IPS-20b (cell line): ENCODE measurements around the gene OR2V2.
"Not testable (repeated sequence)": the region's sequence is repeated elsewhere in the genome, so short reads cannot be mapped to it uniquely, and the experiment has no call there.

Experiments used
- H3K27ac ChIP-seq: one replicate; pipeline ENCODE4 v1.5.1; 2013; ENCODE audit warnings: low read length
- H3K27me3 ChIP-seq: 2 replicates; pipeline ENCODE4 v1.6.1; 2013; ENCODE audit warnings: mild to moderate bottlenecking, low read length, inconsistent platforms; ENCODE audit not compliant: insufficient read depth
- H3K36me3 ChIP-seq: 2 replicates; pipeline ENCODE4 v1.6.1; 2013; ENCODE audit warnings: low read depth, mild to moderate bottlenecking, inconsistent platforms, low read length, moderate library complexity; ENCODE audit not compliant: insufficient read depth
- H3K4me1 ChIP-seq: 2 replicates; pipeline ENCODE4 v1.6.1; 2013; ENCODE audit warnings: mild to moderate bottlenecking, control low read depth, inconsistent platforms, low read length, moderate library complexity; ENCODE audit not compliant: insufficient read depth
- H3K4me3 ChIP-seq: 2 replicates; pipeline ENCODE4 v1.5.1; 2013; ENCODE audit warnings: mild to moderate bottlenecking, low read length, inconsistent platforms
- H3K9ac ChIP-seq: 2 replicates; pipeline ENCODE4 v1.6.1; 2013; ENCODE audit warnings: low read depth, mild to moderate bottlenecking, inconsistent platforms, low read length, moderate library complexity
- H3K9me3 ChIP-seq: 2 replicates; pipeline ENCODE4 v1.6.1; 2013; ENCODE audit warnings: mild to moderate bottlenecking, low read depth, low read length, inconsistent platforms; ENCODE audit not compliant: insufficient read depth

The OR2V2 gene

DNA sequence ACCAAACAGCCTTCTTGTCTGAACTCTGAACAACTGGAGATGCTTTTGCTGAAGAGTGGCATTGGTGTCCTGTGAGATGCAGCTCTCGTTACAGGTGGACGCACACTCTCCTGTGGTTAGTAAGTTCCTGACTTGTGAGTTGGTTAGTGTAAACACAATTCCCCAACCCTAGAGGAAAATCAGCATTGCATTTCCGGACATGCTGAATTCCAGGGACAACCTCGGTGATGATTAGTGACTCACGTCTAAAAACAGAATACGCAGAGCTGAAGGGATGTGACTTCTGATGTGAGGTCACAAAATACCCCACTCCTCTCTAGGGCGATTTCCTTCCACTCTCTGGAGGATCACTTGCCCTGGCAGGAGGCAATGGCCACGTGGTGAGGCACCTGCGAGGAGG, 5.0 kb downstream of the OR2V2 start:
- Histone ChIP-seq H3K9me3 (no peaks in the 10 kb centered on the region), H3K4me3 (no peak overlapping the region), H3K36me3 (no peaks in the 10 kb centered on the region), H3K27me3 (peaks cover 26% of the 10 kb centered on the region), H3K4me1 (0 out of 2 replicates have a peak, but pooled peaks cover 3% of the 10 kb centered on the region), H3K27ac (no peak overlapping the region), H3K9ac (no peak overlapping the region)

- no peaks in the 10 kb centered on the region for H3K9me3 ChIP-seq
- H3K36me3 ChIP-seq: no peaks in the 10 kb centered on the region
- H3K4me3 ChIP-seq: no peak overlapping the region
- no peak overlapping the region for H3K27ac ChIP-seq
- peaks cover 21% of the 10 kb centered on the region for H3K27me3 ChIP-seq
- H3K4me1 ChIP-seq: 0 out of 2 replicates have a peak, but pooled peaks cover 3% of the 10 kb centered on the region
- no peak overlapping the region for H3K9ac ChIP-seq
These were observed 6.4 kb downstream of the OR2V2 start for GRCh38 chr5:181153814-181154213.

DNA sequence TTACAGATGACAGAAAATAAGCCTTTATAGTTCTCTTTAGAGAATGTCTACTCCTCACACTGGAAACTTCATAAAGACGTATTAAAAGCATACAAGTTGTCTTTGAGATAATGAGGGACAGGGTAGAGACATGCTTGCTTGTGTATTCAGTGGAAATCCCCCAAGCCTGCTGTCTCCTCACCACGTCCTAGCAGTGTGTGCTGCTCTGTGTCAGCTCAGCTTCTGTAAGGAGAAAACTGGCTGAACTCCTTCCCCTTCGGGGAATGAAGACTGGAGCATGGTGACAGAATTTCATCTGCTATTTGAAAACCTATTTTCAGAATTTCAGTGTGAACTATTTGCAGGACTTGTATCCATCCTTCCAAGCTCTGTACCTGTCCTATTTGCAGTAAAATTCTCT, 9.4 kb downstream of the OR2V2 start:
- H3K9ac ChIP-seq: no peak overlapping the region
- peaks cover 22% of the 10 kb centered on the region for H3K27me3 ChIP-seq
- H3K9me3 ChIP-seq: no peaks in the 10 kb centered on the region
- H3K4me1 ChIP-seq: peaks cover 9% of the 10 kb centered on the region; the same call in 1 of the 2 replicates
- no peak overlapping the region for H3K27ac ChIP-seq
- no peak overlapping the region for H3K4me3 ChIP-seq
- H3K36me3 ChIP-seq: no peaks in the 10 kb centered on the region

DNA sequence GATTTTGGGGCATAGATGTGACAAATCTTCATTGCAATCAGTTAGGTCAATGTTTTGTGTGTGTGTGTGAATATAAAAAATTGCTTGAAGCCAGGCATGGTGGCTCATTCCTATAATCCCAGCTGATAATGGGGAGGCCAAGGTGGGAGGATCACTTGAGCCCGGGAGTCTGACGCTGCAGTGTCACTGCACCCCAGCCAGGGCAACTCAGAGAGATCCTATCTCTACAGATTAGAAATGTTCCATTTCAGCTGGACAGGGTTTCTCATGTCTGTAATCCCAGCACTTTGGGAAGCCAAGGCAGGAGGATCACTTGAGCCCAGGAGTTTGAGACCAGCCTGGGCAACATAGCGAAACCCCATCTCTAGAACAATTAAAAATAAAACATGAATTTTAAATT, 11.5 kb downstream of the OR2V2 start:
- H3K27me3 ChIP-seq: peaks cover 39% of the 10 kb centered on the region
- peaks cover 9% of the 10 kb centered on the region; the same call in 1 of the 2 replicates for H3K4me1 ChIP-seq
- H3K27ac ChIP-seq: no peak overlapping the region
- no peak overlapping the region for H3K9ac ChIP-seq
- no peaks in the 10 kb centered on the region for H3K9me3 ChIP-seq
- H3K36me3 ChIP-seq: no peaks in the 10 kb centered on the region
- no peak overlapping the region for H3K4me3 ChIP-seq

DNA sequence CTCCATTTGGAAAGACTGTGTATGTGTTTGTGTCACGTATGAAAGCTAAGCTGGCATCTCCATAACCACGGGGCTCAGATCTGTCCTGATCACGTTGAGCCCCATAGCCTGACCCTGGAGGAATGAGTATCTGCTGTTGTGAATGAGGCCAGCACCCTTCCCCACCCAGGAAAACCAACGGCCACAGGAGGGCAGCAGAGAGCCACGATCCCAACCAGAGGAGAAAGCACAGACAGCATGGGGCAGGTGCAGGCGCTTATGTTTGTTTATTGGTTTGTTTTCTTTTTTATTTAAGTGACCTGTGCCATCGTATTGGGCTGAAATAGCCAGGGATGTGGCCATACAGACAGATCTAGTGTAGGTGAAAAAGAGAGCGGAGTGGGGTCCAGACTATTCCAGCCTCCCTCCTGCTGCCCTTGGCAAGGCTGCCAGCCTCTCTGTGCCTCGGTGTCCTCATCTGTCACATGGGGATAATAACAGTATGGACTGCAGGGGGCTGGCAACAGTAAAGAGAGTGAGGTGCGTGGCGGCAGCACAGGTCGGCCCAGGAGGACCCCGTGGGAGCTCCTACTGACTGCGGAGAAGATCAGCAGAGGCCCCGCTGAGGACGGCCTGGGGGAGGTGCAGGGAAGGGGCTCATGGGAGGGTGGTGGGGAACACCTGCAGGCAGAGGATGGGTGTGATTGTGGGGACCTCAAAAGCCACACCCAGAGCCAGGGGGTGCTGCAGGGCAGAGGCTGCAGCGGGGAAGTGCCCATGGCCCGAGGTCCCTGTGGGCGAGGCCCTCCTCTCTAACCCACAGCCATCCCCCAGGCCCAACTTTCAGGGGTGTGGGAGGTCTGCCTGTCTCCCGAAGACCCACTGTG, 12.1 kb downstream of the OR2V2 start:
- peaks cover 39% of the 10 kb centered on the region for H3K27me3 ChIP-seq
- H3K36me3 ChIP-seq: no peaks in the 10 kb centered on the region
- H3K9ac ChIP-seq: peak overlapping the region; percentile 75; the same call in 1 of the 2 replicates
- H3K27ac ChIP-seq: no peak overlapping the region
- no peaks in the 10 kb centered on the region for H3K9me3 ChIP-seq
- peak overlapping the region; percentile 49; the same call in 1 of the 2 replicates for H3K4me3 ChIP-seq
- peaks cover 9% of the 10 kb centered on the region; the same call in 1 of the 2 replicates for H3K4me1 ChIP-seq

DNA sequence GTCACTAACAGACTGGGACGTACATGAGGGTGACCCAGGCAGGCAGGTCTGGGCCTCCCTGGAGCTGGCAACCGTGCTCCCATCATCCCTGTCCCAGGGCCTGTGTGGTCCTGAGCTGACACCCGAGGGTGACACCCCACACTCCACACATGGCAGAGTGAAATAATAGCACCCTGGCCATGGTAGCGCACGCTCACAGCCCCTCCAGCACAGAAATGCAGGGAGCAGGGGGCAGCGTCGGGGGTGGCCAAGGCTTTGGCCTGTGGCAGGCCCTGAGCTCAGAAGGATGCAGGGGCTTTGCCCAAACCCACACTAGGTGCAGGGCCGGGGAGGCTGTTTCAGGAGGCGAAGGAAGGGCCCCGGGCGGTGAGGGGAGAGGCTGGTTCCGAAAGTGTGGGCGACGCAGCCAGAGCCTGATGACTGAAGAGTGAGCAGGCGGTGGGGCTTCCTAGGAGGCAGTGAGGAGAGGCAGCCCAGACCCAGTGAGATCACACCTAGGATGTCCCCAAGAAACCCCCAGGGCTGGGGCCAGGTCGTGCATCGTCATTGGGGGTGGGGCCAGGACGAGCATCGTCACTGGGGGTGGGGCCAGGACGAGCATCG, 12.9 kb downstream of the OR2V2 start:
- Histone ChIP-seq H3K27me3 (peaks cover 39% of the 10 kb centered on the region), H3K4me3 (peak overlapping the region; percentile 49; the same call in 1 of the 2 replicates), H3K4me1 (peaks cover 9% of the 10 kb centered on the region; the same call in 1 of the 2 replicates), H3K9me3 (no peaks in the 10 kb centered on the region), H3K27ac (no peak overlapping the region), H3K36me3 (no peaks in the 10 kb centered on the region), H3K9ac (peak overlapping the region; percentile 75)

GRCh38 chr5:181160755-181161533, 13.6 kb downstream of the OR2V2 start:
- Histone ChIP-seq H3K4me3 (peak overlapping the region; percentile 59), H3K27me3 (peaks cover 39% of the 10 kb centered on the region), H3K9ac (peak overlapping the region; percentile 20; the same call in 1 of the 2 replicates)
- not testable (repeated sequence) for H3K36me3 ChIP-seq, H3K27ac ChIP-seq, H3K9me3 ChIP-seq, H3K4me1 ChIP-seq

GRCh38 chr5:181161534-181162175, 14.3 kb downstream of the OR2V2 start:
- H3K9ac ChIP-seq: peak overlapping the region; percentile 20; the same call in 1 of the 2 replicates
- H3K4me1 ChIP-seq: peaks cover 9% of the 10 kb centered on the region; the same call in 1 of the 2 replicates
- H3K27me3 ChIP-seq: peaks cover 35% of the 10 kb centered on the region
- no peaks in the 10 kb centered on the region for H3K9me3 ChIP-seq
- peak overlapping the region; percentile 59 for H3K4me3 ChIP-seq
- no peak overlapping the region for H3K27ac ChIP-seq
- H3K36me3 ChIP-seq: no peaks in the 10 kb centered on the region

- H3K27me3 ChIP-seq: peaks cover 29% of the 10 kb centered on the region
- peaks cover 9% of the 10 kb centered on the region; the same call in 1 of the 2 replicates for H3K4me1 ChIP-seq
- no peaks in the 10 kb centered on the region for H3K9me3 ChIP-seq
- H3K27ac ChIP-seq: no peak overlapping the region
- H3K4me3 ChIP-seq: peak overlapping the region; percentile 87
- H3K36me3 ChIP-seq: no peaks in the 10 kb centered on the region
- peak overlapping the region; percentile 0; the same call in 1 of the 2 replicates for H3K9ac ChIP-seq
These were observed 16.2 kb downstream of the OR2V2 start for GRCh38 chr5:181163487-181164075.

DNA sequence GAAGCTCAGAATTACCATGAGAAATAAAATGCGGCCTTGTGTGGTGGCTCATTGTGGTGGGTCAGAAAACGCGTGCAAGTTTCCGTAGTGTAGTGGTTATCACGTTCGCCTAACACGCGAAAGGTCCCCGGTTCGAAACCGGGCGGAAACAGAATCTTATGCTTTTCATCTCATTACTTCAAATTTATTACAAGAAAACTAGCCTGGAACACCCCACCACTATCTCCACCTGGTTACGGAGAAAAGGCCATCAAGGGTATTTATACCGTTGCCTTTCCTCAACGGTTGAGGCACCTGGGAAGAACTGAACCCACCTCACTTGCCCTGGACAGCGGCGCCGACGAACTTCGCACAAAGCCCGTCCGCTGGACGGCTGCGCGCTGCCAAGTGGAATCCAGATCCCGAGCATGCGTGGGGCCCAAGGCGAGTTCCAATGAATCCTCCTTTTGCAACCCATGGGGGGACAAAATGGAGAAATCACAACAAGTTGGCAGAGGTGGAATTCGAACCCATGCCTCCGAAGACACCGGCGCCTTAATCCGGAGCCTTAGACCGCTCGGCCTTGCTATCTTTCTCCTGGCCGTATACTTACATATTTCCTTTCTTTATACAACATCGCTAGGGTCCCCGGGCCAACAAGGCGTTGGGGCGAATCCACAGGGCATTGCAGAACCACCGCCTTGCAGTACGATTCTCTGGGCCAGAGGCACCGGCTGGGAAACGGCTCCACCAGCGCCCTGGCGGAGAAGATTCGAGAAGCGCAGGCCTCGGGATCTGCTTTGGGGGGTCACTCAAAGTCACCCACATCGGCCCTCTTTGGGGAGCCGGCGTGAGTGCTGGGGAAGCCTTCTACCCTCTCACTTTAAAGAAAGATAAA, 16.9 kb downstream of the OR2V2 start:
- H3K27me3 ChIP-seq: peaks cover 36% of the 10 kb centered on the region
- H3K36me3 ChIP-seq: no peaks in the 10 kb centered on the region
- no peak overlapping the region for H3K27ac ChIP-seq
- peak overlapping the region; percentile 87; the same call in 1 of the 2 replicates for H3K4me3 ChIP-seq
- H3K9me3 ChIP-seq: no peaks in the 10 kb centered on the region
- peaks cover 9% of the 10 kb centered on the region; the same call in 1 of the 2 replicates for H3K4me1 ChIP-seq
- H3K9ac ChIP-seq: no peak overlapping the region
